ENCODE results near the gene NEK8. TPM values are rescaled to one million over a fixed set of nuclear protein-coding genes. Genes with fewer than 3 reads are reported as not detected.
A peak's percentile ranks its signal among the peaks of the same experiment; 100 is the strongest.

Gene NEK8
- total and polyA plus RNA-seq, 2 donors, result 2.2 to 5.1 TPM

- WGBS, result 87% methylated on average over 10 of the region's 10 CpGs
- DNase-seq (ENCODE audit: low read depth in 6 of 9, low spot score in 9 of 9), result no peak
- H3K4me1 ChIP-seq (ENCODE audit: control insufficient read depth in 2 of 2, insufficient read depth in 2 of 2, low read length in 2 of 2), result peaks cover 51 to 80% of the 10 kb centered on the region in 2 donors
- peaks cover 0 to 6% of the 10 kb centered on the region in 2 donors for H3K9me3 ChIP-seq (ENCODE audit: control insufficient read depth in 2 of 2, insufficient read depth in 1 of 2, low read length in 1 of 2)
- H3K36me3 ChIP-seq (ENCODE audit: control insufficient read depth in 2 of 2, insufficient read depth in 2 of 2, low read length in 1 of 2), result no peaks in the 10 kb centered on the region
- H3K4me3 ChIP-seq (ENCODE audit: low read length in 2 of 2), result no peak overlapping the region
- peaks cover 0 to 10% of the 10 kb centered on the region in 2 donors for H3K27me3 ChIP-seq (ENCODE audit: control insufficient read depth in 2 of 2, insufficient read depth in 1 of 2, low read length in 1 of 2)
- no peak overlapping the region for H3K27ac ChIP-seq (ENCODE audit: low read depth in 1 of 2, low read length in 1 of 2)
These were observed 12.1 kb downstream of the NEK8 start for GRCh38 chr17:28740406-28741357.

DNA sequence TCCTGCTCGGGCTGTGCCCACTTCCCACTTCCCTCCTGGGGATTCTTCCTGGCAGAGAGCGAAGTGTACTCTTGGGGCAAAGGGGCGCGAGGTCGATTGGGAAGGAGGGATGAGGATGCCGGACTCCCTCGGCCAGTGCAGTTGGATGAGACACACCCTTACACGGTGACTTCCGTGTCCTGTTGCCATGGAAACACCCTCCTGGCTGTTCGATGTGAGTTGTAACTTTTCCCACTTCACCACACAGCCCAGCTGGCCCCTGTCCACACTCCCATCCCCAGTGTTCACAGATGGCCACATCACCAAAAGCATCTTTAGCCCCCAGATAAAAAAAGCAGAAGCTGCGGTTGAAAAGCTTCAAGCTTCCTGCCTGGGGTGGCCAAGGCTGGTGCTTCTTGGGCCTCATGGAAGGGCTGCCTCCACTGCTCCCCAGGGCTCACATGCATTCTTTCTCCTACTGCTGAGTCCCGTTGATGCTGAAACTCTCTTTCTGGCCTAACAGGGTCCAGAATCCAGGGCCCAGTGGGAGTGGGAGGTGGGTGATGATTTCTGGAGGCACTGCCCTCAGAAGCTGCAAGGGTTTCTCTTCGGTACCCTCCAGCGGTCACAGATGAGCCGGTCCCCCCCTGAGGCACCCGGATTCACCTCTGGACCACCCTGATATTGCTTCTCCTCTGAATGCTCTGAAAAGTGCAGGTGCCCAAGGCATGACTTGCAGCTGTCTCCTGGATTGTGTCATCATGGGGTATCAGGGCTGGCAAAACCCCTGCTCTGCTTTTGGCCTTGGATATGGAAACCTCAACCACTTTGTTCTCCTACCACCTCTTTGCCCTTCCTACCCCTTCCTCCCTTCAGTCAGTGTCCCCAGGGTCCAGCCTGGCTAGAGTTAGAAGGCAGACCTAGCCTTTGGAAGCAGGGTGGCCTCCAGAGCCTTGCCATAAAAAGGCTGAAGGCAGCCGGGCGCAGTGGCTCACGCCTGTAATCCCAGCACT is 13.1 kb downstream of the NEK8 start:
- peak in 1 of 9 donors; percentile 42 for DNase-seq (ENCODE audit: low read depth in 6 of 9, low spot score in 9 of 9)
- Histone ChIP-seq H3K4me1 (ENCODE audit: control insufficient read depth in 2 of 2, insufficient read depth in 2 of 2, low read length in 2 of 2) (peaks cover 61 to 89% of the 10 kb centered on the region in 2 donors), H3K4me3 (ENCODE audit: low read length in 2 of 2) (no peak overlapping the region), H3K36me3 (ENCODE audit: control insufficient read depth in 2 of 2, insufficient read depth in 2 of 2, low read length in 1 of 2) (peaks cover 0 to 3% of the 10 kb centered on the region in 2 donors), H3K27me3 (ENCODE audit: control insufficient read depth in 2 of 2, insufficient read depth in 1 of 2, low read length in 1 of 2) (peaks cover 0 to 10% of the 10 kb centered on the region in 2 donors), H3K9me3 (ENCODE audit: control insufficient read depth in 2 of 2, insufficient read depth in 1 of 2, low read length in 1 of 2) (peaks cover 0 to 6% of the 10 kb centered on the region in 2 donors), H3K27ac (ENCODE audit: low read depth in 1 of 2, low read length in 1 of 2) (peak overlapping the region in 1 of 2 donors; percentile 21)
- 49% methylated on average over 19 of the region's 19 CpGs for whole genome bisulfite sequencing

GRCh38 chr17:28743243-28744103 is 14.9 kb downstream of the NEK8 start, which contains the start of gene TRAF4:
Gene TRAF4, plus strand, starts transcription at chr17:28744011. Its CDS starts 102 bp downstream, at chr17:28744113.
- Histone ChIP-seq H3K4me3 (ENCODE audit: low read length in 2 of 2) (peak within 1 kb of the TSS; percentile 69 to 70), H3K9me3 (ENCODE audit: control insufficient read depth in 2 of 2, insufficient read depth in 1 of 2, low read length in 1 of 2) (no peaks in the 10 kb centered on the region), H3K27ac (ENCODE audit: low read depth in 1 of 2, low read length in 1 of 2) (peak within 1 kb of the TSS; percentile 81 to 82), H3K4me1 (ENCODE audit: control insufficient read depth in 2 of 2, insufficient read depth in 2 of 2, low read length in 2 of 2) (peaks cover 49 to 91% of the 10 kb centered on the region in 2 donors), H3K36me3 (ENCODE audit: control insufficient read depth in 2 of 2, insufficient read depth in 2 of 2, low read length in 1 of 2) (peaks cover 16 to 21% of the 10 kb centered on the region in 2 donors), H3K27me3 (ENCODE audit: control insufficient read depth in 2 of 2, insufficient read depth in 1 of 2, low read length in 1 of 2) (peaks cover 0 to 10% of the 10 kb centered on the region in 2 donors)
- peak in 6 of 9 donors; percentile 65 to 86 (median 78) for DNase-seq (ENCODE audit: low read depth in 6 of 9, low spot score in 9 of 9)
- WGBS, result 2% methylated on average over 70 of the region's 70 CpGs

GRCh38 chr17:28744104-28744971 is 15.8 kb downstream of the NEK8 start:
- 2% methylated on average over 61 of the region's 61 CpGs for WGBS
- Histone ChIP-seq H3K27me3 (ENCODE audit: control insufficient read depth in 2 of 2, insufficient read depth in 1 of 2, low read length in 1 of 2) (peaks cover 0 to 10% of the 10 kb centered on the region in 2 donors), H3K27ac (ENCODE audit: low read depth in 1 of 2, low read length in 1 of 2) (peak overlapping the region; percentile 77 to 82), H3K4me1 (ENCODE audit: control insufficient read depth in 2 of 2, insufficient read depth in 2 of 2, low read length in 2 of 2) (peaks cover 41 to 82% of the 10 kb centered on the region in 2 donors), H3K4me3 (ENCODE audit: low read length in 2 of 2) (peak overlapping the region; percentile 69 to 70), H3K9me3 (ENCODE audit: control insufficient read depth in 2 of 2, insufficient read depth in 1 of 2, low read length in 1 of 2) (no peaks in the 10 kb centered on the region), H3K36me3 (ENCODE audit: control insufficient read depth in 2 of 2, insufficient read depth in 2 of 2, low read length in 1 of 2) (peaks cover 25 to 29% of the 10 kb centered on the region in 2 donors)
- peak in 4 of 9 donors; percentile 41 to 73 (median 68) for DNase-seq (ENCODE audit: low read depth in 6 of 9, low spot score in 9 of 9)

GRCh38 chr17:28744972-28745785 is 16.6 kb downstream of the NEK8 start:
- Histone ChIP-seq H3K27ac (ENCODE audit: low read depth in 1 of 2, low read length in 1 of 2) (peak overlapping the region; percentile 74 to 76), H3K36me3 (ENCODE audit: control insufficient read depth in 2 of 2, insufficient read depth in 2 of 2, low read length in 1 of 2) (peaks cover 28 to 35% of the 10 kb centered on the region in 2 donors), H3K27me3 (ENCODE audit: control insufficient read depth in 2 of 2, insufficient read depth in 1 of 2, low read length in 1 of 2) (peaks cover 0 to 10% of the 10 kb centered on the region in 2 donors), H3K4me1 (ENCODE audit: control insufficient read depth in 2 of 2, insufficient read depth in 2 of 2, low read length in 2 of 2) (peaks cover 38 to 80% of the 10 kb centered on the region in 2 donors), H3K4me3 (ENCODE audit: low read length in 2 of 2) (peak overlapping the region; percentile 69 to 70), H3K9me3 (ENCODE audit: control insufficient read depth in 2 of 2, insufficient read depth in 1 of 2, low read length in 1 of 2) (no peaks in the 10 kb centered on the region)
- peak in 2 of 9 donors; percentile 37 to 53 for DNase-seq (ENCODE audit: low read depth in 6 of 9, low spot score in 9 of 9)
- WGBS, result 5% methylated on average over 31 of the region's 31 CpGs

GRCh38 chr17:28745786-28746411 is 17.3 kb downstream of the NEK8 start:
- DNase-seq (ENCODE audit: low read depth in 6 of 9, low spot score in 9 of 9), result no peak
- H3K27ac ChIP-seq (ENCODE audit: low read depth in 1 of 2, low read length in 1 of 2), result no peak overlapping the region
- WGBS, result 91% methylated on average over 4 of the region's 4 CpGs
- H3K9me3 ChIP-seq (ENCODE audit: control insufficient read depth in 2 of 2, insufficient read depth in 1 of 2, low read length in 1 of 2), result no peaks in the 10 kb centered on the region
- H3K4me1 ChIP-seq (ENCODE audit: control insufficient read depth in 2 of 2, insufficient read depth in 2 of 2, low read length in 2 of 2), result peaks cover 36 to 73% of the 10 kb centered on the region in 2 donors
- peaks cover 0 to 10% of the 10 kb centered on the region in 2 donors for H3K27me3 ChIP-seq (ENCODE audit: control insufficient read depth in 2 of 2, insufficient read depth in 1 of 2, low read length in 1 of 2)
- peak overlapping the region; percentile 69 to 70 for H3K4me3 ChIP-seq (ENCODE audit: low read length in 2 of 2)
- H3K36me3 ChIP-seq (ENCODE audit: control insufficient read depth in 2 of 2, insufficient read depth in 2 of 2, low read length in 1 of 2), result peaks cover 28 to 42% of the 10 kb centered on the region in 2 donors

GRCh38 chr17:28746611-28747050 is 18.0 kb downstream of the NEK8 start:
- no peak for DNase-seq (ENCODE audit: low read depth in 6 of 9, low spot score in 9 of 9)
- Histone ChIP-seq H3K4me3 (ENCODE audit: low read length in 2 of 2) (peak overlapping the region in 1 of 2 donors; percentile 69), H3K9me3 (ENCODE audit: control insufficient read depth in 2 of 2, insufficient read depth in 1 of 2, low read length in 1 of 2) (no peaks in the 10 kb centered on the region), H3K4me1 (ENCODE audit: control insufficient read depth in 2 of 2, insufficient read depth in 2 of 2, low read length in 2 of 2) (peaks cover 30 to 66% of the 10 kb centered on the region in 2 donors), H3K36me3 (ENCODE audit: control insufficient read depth in 2 of 2, insufficient read depth in 2 of 2, low read length in 1 of 2) (peaks cover 30 to 48% of the 10 kb centered on the region in 2 donors), H3K27ac (ENCODE audit: low read depth in 1 of 2, low read length in 1 of 2) (peak overlapping the region in 1 of 2 donors; percentile 36), H3K27me3 (ENCODE audit: control insufficient read depth in 2 of 2, insufficient read depth in 1 of 2, low read length in 1 of 2) (peaks cover 0 to 10% of the 10 kb centered on the region in 2 donors)
- WGBS, result 77% methylated on average over 5 of the region's 5 CpGs
